GM21786 (cell line): ENCODE data around the gene CSRNP3.

Experiments
- ATAC-seq: cut with Tn5 transposase; IDR thresholded peaks from one replicate; pipeline ENCODE4 v1.9.1; 2021; ENCODE audit not compliant: unreplicated experiment

Gene CSRNP3

GRCh38 chr2:165470361-165470760, 863 bp downstream of the CSRNP3 start:
- ATAC-seq, result no peak

- no peak for ATAC-seq
Measured at GRCh38 chr2:165471349-165471950, 2.0 kb downstream of the CSRNP3 start.

GRCh38 chr2:165472922-165473321, 3.4 kb downstream of the CSRNP3 start:
- no peak for ATAC-seq

GRCh38 chr2:165474619-165475276, 5.2 kb downstream of the CSRNP3 start:
- no peak for ATAC-seq

- no peak for ATAC-seq
Measured at GRCh38 chr2:165475277-165476004, 5.9 kb downstream of the CSRNP3 start.

GRCh38 chr2:165479856-165480255, 10.4 kb downstream of the CSRNP3 start:
- no peak for ATAC-seq

- no peak for ATAC-seq
Measured at GRCh38 chr2:165494573-165494972, 25.1 kb downstream of the CSRNP3 start.

GRCh38 chr2:165497659-165498317, 28.3 kb downstream of the CSRNP3 start:
- no peak for ATAC-seq

- ATAC-seq, result no peak
Measured at GRCh38 chr2:165499131-165499530, 29.6 kb downstream of the CSRNP3 start.

GRCh38 chr2:165500001-165500400, 30.5 kb downstream of the CSRNP3 start:
- no peak for ATAC-seq

GRCh38 chr2:165500816-165501215, 31.3 kb downstream of the CSRNP3 start:
- ATAC-seq, result no peak

GRCh38 chr2:165505514-165505913, 36.0 kb downstream of the CSRNP3 start:
- no peak for ATAC-seq

GRCh38 chr2:165508927-165509326, 39.4 kb downstream of the CSRNP3 start:
- no peak for ATAC-seq

GRCh38 chr2:165513479-165513878, 44.0 kb downstream of the CSRNP3 start:
- ATAC-seq, result no peak

GRCh38 chr2:165518611-165519010, 49.1 kb downstream of the CSRNP3 start:
- ATAC-seq, result no peak

- no peak for ATAC-seq
Measured at GRCh38 chr2:165522719-165523118, 53.2 kb downstream of the CSRNP3 start.

GRCh38 chr2:165524720-165525119, 55.2 kb downstream of the CSRNP3 start:
- no peak for ATAC-seq

- ATAC-seq, result no peak
Measured at GRCh38 chr2:165528691-165529090, 59.2 kb downstream of the CSRNP3 start.

GRCh38 chr2:165529130-165529529, 59.6 kb downstream of the CSRNP3 start:
- ATAC-seq, result peak; percentile 78

GRCh38 chr2:165533331-165533730, 63.8 kb downstream of the CSRNP3 start:
- ATAC-seq, result no peak

GRCh38 chr2:165535471-165535870, 66.0 kb downstream of the CSRNP3 start:
- no peak for ATAC-seq
